ENCODE results near the gene PDSS2. TPM values are rescaled to one million over a fixed set of nuclear protein-coding genes. Genes with fewer than 3 reads are reported as not detected.

PDSS2 gene
- total RNA-seq, 1 donor from 2014 or later, result 16.2 TPM

DNA sequence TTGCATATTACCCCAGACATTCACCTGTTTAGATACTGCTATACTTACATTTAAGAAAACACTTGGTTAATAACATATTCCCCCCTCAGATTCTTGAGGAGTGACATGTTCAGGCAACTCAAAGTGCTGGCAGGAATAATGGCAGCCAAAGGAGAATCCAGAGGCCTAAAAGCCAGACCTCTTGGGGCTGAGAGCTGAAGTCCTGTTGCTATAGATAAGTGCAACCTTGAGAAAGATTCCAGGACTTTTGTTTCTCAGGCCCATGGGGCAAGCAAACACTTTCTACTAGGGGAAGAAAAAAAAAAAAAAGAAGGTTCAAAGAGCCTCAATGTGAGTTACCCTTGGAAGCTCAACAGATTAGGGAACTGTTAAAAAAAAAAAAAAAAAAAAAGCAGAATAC, 211.2 kb downstream of the PDSS2 start:
- no peak for DNase-seq
- intact Hi-C loops (cut with micrococcal nuclease), result no loop called here
- no peak for ATAC-seq

DNA sequence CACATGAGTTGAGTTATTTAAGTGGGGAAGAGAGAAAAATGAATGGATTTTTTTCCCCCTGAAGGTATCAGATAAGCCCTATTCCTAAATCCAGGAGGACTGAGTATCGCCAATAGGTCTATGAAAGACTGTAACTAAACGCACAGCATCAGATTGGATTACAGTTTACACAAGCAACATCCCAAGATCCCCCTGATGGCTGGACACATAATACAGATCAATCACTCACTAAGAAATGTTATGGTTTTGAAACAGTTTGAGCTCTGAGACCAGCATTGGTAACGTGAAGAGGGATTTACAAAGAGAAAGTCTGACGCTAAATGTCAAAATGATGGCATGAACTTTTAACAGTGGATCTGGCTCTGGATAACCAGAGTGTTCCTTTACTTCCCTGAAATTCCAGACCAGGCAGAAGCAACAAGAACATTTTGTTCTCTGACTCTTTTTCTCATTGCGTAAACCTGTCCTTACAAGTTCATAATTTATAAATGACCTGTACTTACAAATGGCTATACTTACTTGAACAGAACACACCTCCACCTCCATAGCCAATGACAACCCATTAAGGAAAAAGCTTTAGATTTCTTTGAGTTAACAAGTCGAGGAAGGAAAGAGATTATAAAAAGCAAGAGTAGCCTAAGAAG, 212.3 kb downstream of the PDSS2 start:
- intact Hi-C loops (cut with micrococcal nuclease), result no loop called here
- DNase-seq, result no peak
- no peak for ATAC-seq

DNA sequence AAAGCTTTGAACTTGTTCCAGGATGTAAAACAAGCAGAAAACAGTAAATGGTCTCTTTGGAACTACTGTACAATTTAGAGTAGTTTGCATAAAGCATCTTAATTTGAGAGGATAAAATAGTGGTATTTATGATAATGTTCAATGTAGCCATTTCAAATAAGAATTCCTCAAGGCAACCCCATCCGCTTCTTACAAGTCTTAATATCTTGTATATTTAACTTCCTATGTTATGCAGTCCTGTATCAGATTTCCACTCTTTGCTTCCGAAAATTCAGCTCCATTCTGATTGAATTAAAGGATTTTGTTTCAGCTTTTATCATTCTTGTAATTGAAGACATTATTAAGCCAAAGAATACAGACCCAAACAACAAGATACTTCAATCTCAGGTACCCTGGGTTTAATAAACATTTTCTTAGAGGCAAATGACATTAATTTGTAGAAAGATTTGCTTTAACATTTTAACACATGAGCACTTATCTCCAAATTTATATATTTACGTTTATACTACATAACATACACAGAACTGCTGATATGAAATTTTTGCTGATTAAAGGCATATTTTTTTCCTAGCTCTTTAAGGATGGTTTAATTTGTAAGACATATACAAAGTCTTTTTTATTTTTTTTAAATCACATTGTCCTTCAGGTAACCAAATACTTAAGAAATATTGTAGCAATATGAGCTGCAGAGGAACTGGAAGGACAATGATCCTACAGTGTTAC, 213.0 kb downstream of the PDSS2 start:
- ATAC-seq (no peak), DNase-seq (no peak)

DNA sequence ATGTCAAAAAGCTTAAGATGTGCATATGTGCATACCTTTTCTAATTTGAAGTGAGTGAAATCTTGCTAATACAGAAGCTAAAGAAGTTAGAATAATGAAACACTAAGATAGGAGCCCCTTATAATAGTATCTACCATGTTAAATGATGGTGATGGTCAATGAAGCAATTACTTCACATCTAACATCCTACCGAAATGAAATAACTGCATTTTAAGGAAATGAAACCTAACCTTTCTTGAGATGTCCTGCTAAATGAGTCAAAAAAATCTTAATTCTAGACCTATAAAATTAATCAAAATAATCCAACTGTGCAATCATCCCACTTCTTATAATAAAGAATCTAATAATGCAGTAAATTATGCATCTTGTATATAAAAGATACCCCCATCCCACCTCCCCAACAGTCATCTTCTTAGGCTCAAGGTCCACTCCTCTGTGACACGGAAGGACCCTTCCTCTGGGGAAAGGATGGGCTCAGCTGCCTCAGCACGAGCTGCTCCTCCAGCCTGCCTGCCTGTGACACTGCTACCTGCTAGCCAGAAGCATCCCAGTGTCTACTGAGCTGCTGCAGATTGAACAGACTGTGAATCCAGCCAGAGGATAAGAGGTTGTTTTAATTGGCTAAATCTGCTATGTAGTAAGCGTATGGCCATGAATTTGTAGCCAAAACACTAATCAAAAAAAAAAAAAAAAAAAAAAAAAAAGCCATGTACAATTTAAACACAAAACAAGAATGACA, 214.5 kb downstream of the PDSS2 start:
- ATAC-seq, result no peak
- DNase-seq, result no peak
- intact Hi-C loops (cut with micrococcal nuclease), result no loop called here

More for the DNA sequence above, 213.0 kb downstream of the PDSS2 start:
- intact Hi-C loops (cut with micrococcal nuclease), result no loop called here

DNA sequence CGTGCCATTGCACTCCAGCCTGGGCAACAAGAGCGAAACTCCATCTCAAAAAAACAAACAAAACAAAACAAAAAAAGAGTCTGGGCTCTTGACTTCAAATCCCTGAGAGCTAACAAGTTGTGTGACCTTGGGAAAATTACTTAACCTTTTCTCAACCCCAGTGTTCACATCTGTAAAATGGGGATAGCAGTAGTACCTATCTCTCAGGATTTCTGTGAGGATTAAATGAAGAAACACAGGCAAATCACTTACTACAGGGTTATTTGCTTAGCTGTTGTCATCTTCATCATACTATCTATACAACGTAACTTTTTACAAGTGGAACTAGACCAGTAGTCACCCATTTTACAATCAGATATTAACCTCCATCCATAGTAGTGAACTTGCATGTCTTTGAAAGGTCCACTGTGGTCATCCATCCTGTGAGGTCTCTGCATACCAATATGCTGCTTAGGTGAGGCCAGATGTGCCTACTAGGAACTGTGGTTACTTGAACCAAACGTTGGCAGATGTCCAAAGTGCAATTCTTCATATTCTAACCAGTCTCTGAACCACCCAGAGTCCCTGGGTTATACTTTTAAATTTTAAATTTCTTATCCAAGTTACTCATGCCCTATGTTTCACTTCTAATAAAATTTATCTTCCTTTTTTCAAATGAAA, 215.2 kb downstream of the PDSS2 start:
- ATAC-seq (no peak), DNase-seq (no peak)
- intact Hi-C loops (cut with micrococcal nuclease), result no loop called here

DNA sequence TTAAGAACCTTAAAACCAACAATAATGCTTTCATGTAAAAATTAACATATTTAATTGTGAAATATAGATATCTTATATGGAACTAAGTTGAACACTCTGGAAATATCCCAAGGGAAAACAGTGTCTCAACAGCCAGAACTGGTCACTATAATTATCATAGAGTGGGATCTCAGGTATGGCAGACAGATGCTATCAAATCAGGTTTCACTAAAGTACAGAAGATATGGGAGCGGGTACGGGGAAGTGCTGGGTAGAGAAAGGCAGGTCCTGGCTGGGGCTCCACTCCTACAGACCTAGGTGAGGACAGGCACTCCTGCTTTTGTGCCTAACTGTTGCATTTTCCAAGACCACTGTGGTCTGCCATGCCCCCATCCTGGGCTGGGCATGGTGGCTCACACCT, 215.9 kb downstream of the PDSS2 start:
- ATAC-seq (no peak), DNase-seq (no peak)
- intact Hi-C loops (cut with micrococcal nuclease), result no loop called here

DNA sequence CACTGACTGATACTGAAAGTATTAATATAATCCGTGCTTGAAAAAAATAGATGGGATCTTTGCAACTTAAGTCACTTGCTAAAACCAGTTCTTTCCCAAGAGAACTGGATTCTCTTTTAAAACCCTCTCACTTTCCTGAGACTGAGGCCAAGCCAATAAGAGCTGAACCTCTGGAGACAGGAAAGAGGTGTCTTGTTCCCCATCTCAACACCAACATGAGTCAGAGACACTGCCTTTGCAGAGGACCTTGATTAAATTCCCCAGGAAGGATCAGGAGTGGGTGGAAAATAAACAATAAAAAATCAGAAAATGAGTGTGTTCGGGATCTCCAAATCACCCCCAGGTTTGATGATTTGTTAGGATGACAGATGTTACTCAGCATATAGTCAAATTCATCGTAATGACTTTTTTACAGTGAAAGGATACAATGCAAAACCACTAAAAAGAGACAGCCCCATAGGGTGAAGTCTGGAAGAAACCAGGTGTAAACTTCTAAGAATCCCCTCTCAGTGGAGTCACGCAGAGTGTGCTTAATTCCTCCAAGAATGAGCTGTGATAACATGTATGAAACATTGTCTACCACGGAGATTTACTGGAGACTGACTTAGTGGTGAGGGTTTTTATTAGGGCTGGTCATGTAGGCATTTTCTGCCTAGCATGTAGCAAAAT, 221.2 kb downstream of the PDSS2 start:
- ATAC-seq, result no peak
- DNase-seq, result no peak
- intact Hi-C loops (cut with micrococcal nuclease), result no loop called here

DNA sequence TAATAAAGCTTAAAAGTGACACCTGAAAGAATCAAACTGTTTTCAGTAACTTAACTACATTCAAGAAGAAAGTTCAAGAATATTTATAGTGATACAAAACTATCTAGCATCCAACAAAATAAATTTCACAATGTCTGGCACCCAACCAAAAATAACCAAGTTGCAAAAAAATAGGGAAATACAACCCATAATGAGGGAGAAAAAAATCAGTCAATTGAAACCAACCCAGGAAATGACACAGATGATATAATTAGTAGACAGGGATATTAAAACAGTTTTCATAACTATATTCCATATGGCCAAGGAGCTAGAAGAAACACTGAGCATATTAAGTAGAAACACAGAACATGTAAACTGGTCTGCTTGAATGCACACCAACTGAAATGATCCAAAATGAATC, 223.9 kb downstream of the PDSS2 start:
- intact Hi-C loops (cut with micrococcal nuclease), result no loop called here
- DNase-seq, result no peak
- peak; percentile 27 for ATAC-seq

DNA sequence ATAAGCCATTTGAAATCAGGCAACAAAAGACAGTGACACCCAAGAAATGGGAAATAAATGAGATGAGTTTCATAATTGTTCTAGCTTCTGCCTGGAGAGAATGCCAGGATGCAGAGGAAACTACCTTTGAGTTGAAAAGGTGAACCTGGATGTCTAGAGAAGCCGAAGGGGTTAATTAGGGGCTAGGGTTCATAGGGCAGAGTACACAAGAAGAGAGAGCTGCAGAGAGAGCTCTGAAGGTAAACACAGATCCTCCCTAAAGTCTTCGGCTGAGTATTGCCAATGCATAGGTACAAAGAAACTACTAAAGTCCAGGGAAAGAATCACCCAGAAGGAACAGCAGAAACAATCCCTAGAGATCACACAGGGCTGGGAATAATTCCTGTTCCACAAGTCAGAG, 224.4 kb downstream of the PDSS2 start:
- no peak for ATAC-seq
- intact Hi-C loops (cut with micrococcal nuclease), result no loop called here
- DNase-seq, result no peak

DNA sequence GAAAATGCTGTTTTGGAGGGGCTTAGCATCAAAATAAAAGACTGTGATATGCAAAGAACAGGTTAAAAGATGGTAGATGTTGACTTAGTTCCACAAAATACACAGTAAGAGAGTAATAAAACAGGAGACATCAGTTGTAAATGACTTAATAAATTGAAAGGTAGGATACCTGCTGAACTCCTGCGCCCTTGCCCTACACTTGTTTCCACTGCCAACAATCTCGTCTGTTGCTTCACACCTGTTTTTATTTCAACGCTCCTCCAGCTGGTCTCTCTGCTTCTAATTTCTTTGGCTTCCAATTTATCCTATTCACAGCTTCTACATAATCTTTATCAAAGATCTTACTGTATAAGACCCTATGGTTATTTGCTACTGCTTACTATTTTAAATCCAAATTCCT, 228.1 kb downstream of the PDSS2 start:
- intact Hi-C loops (cut with micrococcal nuclease), result no loop called here
- no peak for DNase-seq
- ATAC-seq, result no peak

DNA sequence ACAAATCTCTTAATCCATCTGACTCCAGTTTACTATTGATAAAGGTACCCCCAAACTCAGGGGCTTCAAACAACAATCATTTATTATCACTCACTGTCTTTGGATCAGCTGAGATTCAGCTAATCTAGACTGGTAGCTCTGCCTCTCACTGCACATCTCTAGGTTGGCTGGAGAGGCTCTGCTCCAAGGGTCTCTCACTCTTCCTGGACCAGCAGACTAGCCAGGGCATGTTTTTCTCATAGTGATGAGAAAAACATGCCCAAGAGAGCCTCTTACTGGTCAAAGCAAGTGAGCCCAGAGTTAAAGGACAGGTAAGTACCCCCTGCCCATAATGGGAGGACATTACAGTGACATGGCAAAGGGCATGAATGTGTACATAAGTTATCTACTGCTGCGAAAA, 228.9 kb downstream of the PDSS2 start:
- no peak for DNase-seq
- intact Hi-C loops (cut with micrococcal nuclease), result no loop called here
- no peak for ATAC-seq

DNA sequence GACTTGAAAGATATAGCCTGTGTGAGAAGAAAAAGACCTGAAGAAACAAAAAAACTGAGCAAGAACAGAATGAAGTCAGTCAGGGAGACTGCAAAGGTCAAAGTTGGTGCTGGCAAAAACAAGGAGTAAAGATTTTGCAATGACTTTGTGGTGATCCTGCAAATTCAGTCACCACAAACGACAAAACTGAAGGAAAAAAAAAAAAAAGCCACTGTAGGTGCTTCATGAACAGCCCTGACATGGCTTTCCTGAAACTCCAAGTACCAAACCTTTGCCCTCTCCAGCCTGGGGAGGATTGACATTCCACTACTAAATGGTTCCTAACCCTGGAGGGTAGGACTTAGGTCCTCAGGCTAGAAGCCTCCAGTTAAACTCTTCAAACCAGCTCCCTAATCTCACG, 229.3 kb downstream of the PDSS2 start:
- no peak for ATAC-seq
- intact Hi-C loops (cut with micrococcal nuclease), result no loop called here
- DNase-seq, result no peak

DNA sequence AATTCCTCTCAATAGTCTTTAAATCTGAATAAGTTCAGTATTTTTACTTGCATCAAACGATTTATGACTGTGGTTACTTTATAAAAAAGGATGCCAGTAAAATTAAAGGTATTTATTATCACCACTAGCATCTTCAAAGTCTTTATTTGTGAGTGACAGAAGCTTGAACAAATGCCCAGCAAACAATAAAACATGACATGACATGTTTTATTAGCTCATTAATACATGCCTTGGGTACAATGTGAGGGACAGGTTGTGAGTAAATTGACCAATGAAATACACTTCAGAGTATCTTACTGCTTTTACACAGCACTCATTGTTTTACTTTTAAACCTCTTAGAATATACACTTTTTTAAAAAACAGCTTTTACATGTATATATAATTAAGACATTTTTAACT, 230.6 kb downstream of the PDSS2 start:
- DNase-seq, result no peak
- intact Hi-C loops (cut with micrococcal nuclease), result no loop called here
- no peak for ATAC-seq

DNA sequence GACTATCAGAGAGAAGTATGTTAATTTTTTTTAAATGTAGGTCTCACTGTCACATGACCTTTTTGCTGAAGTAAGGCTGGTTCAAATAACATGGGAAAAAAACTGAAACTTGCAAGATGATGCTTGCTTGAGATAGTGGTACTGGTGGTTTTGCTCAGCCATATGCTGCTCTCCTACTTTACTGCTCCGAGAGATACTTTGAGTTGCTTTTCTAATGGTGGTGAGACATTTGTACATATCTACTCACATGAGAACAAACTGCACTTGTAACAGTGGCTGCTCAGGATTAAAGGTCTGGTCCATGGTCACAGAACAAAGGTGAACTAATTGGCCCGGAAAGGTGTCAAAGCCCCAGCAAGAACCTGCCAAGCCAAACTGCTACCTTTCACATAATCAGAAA, 237.8 kb downstream of the PDSS2 start:
- no peak for ATAC-seq
- no peak for DNase-seq
- intact Hi-C loops (cut with micrococcal nuclease), result no loop called here

DNA sequence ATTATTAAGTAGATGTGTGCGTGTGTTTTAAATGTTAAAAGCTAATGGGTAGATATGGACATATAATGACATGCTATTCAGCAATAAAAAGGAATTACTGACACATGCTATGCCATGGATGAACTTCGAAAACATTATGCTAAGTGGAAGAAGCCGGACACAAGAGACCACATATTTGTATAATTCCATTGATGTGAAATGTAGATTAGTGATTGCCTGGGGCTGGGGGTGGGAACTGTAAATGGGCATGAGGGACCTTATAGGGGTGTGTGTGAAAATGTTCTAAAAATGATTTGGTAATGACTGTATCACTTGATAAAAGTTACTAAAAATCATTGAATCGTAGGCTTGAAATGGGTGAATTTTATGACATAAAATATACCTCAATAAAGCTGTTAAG, 239.5 kb downstream of the PDSS2 start:
- ATAC-seq, result no peak
- no peak for DNase-seq
- intact Hi-C loops (cut with micrococcal nuclease), result no loop called here

DNA sequence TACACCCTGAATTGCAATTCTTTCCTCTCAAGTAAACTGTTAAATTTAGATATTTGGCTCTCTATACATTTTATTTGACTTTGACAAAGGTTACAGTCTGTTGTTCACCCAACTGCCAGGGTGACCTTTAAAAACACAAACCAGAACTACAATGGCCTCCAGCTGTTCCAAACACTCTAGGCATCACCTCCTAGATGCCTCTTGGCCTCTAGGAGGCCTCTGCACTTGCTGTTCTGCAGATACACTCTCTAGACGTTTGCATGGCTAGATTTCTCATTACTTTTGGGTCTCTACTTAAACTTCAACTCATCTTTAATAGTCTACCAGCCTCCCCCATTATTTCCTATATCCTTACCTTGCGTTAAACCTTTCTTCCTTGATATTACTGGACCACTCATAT, 241.2 kb downstream of the PDSS2 start:
- no peak for DNase-seq
- intact Hi-C loops (cut with micrococcal nuclease), result no loop called here
- no peak for ATAC-seq

DNA sequence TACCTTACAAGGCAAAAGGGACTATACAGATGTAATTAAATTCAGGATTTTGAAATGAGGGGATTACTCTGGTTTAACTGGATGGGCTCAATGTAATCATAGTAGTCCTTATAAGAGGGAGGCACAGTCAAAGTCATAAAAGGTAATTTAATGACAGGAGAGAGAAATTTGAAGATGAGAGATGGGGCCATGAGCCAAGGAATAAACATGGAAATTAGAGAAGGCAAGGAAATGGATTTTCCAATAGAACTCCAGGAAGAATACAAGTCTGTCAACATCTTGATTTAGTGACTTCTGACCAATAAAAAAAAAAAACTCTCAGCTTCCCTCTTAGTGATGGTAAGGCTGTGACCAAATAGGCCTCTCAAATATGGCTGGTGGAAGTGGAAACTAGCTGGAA, 242.1 kb downstream of the PDSS2 start:
- no peak for DNase-seq

DNA sequence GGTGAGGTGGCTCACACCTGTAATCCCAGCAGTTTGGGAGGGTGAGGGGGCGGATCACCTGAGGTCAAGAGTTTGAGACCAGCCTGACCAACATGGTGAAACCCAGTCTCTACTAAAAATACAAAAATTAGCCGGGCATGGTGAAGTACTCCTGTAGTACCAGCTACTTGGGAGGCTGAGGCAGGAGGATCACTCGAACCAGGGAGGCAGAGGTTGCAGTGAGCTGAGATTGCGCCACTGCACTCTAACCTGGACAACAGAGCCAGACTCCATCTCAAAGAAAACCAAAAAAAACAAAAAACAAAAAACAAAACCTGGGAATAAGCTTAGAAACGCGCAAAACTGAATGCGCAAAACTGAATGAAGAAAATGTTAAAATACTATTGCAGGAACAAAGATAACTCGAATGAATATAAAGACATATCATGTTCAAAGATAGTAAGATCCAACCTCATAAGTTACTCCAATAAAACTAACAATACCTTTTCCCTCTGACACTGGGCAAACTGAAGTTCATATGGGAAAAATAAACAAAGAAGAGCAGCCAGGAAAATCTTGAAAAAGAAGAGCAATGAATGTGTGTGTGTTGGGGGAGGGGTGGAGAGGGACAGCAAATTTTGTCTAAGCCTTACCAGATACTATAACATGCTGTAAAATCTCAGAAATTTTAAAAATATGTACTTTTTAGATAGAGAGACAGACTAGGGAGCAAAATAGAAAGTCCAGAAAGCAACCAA, 243.0 kb downstream of the PDSS2 start:
- no peak for ATAC-seq

More for the DNA sequence above, 242.1 kb downstream of the PDSS2 start:
- ATAC-seq, result no peak
- intact Hi-C loops (cut with micrococcal nuclease), result no loop called here

DNA sequence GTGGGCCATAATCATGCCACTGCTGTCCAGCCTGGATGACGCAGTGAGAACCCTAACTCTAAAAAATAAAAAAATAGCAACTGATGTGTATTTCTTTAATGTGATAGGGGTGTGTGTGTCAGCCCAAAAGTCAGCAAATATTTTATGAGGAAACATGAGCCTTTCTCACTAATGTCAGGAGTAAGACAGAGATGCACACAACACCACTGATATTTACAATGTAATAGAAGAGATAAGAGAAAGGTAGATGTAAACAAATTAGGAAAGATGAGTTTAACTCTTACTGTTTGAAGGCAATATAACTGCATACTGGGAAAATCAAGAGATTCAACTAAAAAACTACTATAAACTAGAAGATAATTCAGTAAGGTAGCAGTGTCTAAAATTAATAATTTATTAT, 244.0 kb downstream of the PDSS2 start:
- intact Hi-C loops (cut with micrococcal nuclease), result no loop called here
- no peak for DNase-seq
- ATAC-seq, result no peak

More for the DNA sequence above, 243.0 kb downstream of the PDSS2 start:
- intact Hi-C loops (cut with micrococcal nuclease), result no loop called here
- no peak for DNase-seq

Measured in left ventricle myocardium superior (tissue), 1 donor.